HPDE6-E6E7 (cell line): ENCODE measurements around the gene ATP13A2.
A peak's percentile ranks its signal among the peaks of the same experiment; 100 is the strongest.

Experiments
- DNase-seq: peaks from one replicate; pipeline ENCODE4 v3.0.0; 2011; ENCODE audit warnings: missing footprints; ENCODE audit errors: extremely low spot score

Gene ATP13A2

GRCh38 chr1:17032741-17033140 is 21.0 kb upstream of the ATP13A2 start:
- no peak for DNase-seq

GRCh38 chr1:17031436-17031835 is 19.7 kb upstream of the ATP13A2 start:
- DNase-seq: no peak

GRCh38 chr1:17030206-17030605 is 18.5 kb upstream of the ATP13A2 start:
- DNase-seq: no peak

GRCh38 chr1:17028662-17029188 is 17.0 kb upstream of the ATP13A2 start:
- no peak for DNase-seq

GRCh38 chr1:17027900-17028299 is 16.2 kb upstream of the ATP13A2 start:
- DNase-seq: no peak

- no peak for DNase-seq
Observed at GRCh38 chr1:17027403-17027802, 15.7 kb upstream of the ATP13A2 start.

GRCh38 chr1:17024721-17025120 is 13.0 kb upstream of the ATP13A2 start:
- no peak for DNase-seq

GRCh38 chr1:17023573-17023972 is 11.8 kb upstream of the ATP13A2 start:
- no peak for DNase-seq

GRCh38 chr1:17023102-17023501 is 11.4 kb upstream of the ATP13A2 start:
- DNase-seq: no peak

- no peak for DNase-seq
Observed at GRCh38 chr1:17021896-17022295, 10.2 kb upstream of the ATP13A2 start.

GRCh38 chr1:17020502-17020901 is 8.8 kb upstream of the ATP13A2 start:
- DNase-seq: no peak

- DNase-seq: no peak
Observed at GRCh38 chr1:17018849-17019248, 7.1 kb upstream of the ATP13A2 start.

GRCh38 chr1:17017435-17017834 is 5.7 kb upstream of the ATP13A2 start:
- DNase-seq: no peak

- DNase-seq: peak; percentile 34
Observed at GRCh38 chr1:17016317-17016661, 4.6 kb upstream of the ATP13A2 start.

GRCh38 chr1:17014671-17015567 is 3.2 kb upstream of the ATP13A2 start:
- DNase-seq: no peak

GRCh38 chr1:17013491-17014320 is 2.0 kb upstream of the ATP13A2 start:
- no peak for DNase-seq

- no peak for DNase-seq
Observed at GRCh38 chr1:17012775-17013490, 1.2 kb upstream of the ATP13A2 start.

GRCh38 chr1:17011092-17011438 is 663 bp downstream of the ATP13A2 start:
- no peak for DNase-seq

- no peak for DNase-seq
Observed at GRCh38 chr1:17009706-17010105, 2.0 kb downstream of the ATP13A2 start.

GRCh38 chr1:17008208-17008855 is 3.4 kb downstream of the ATP13A2 start:
- DNase-seq: no peak

GRCh38 chr1:17007121-17007520 is 4.6 kb downstream of the ATP13A2 start:
- DNase-seq: no peak

GRCh38 chr1:17005365-17005740 is 6.4 kb downstream of the ATP13A2 start:
- no peak for DNase-seq
